Thyroid gland (tissue), 4 donors: ENCODE measurements around the gene USP16.
A peak's percentile ranks its signal among the peaks of the same experiment; 100 is the strongest.

Experiments used
- POLR2A ChIP-seq, 2 donors: fragments of 450-650 bp; IDR thresholded peaks; one replicate each; pipeline ENCODE4 v1.6.1; 2017; ENCODE audit warnings: antibody characterized with exemption in 2 of 2, mild to moderate bottlenecking in 2 of 2, moderate library complexity in 1 of 2
- TF ChIP-seq, protein P1 (sequence below), 6 experiments: fragments of 200-600 bp in 3 of 6; fragments of 450-650 bp in 3 of 6; sonication (generic) in 3 of 6; IDR thresholded peaks; one replicate each; pipeline ENCODE4 v1.5.1; 2016 to 2019; ENCODE audit warnings: antibody characterized with exemption in 6 of 6, mild to moderate bottlenecking in 2 of 6, inconsistent platforms in 1 of 6, moderate library complexity in 1 of 6

DNA sequence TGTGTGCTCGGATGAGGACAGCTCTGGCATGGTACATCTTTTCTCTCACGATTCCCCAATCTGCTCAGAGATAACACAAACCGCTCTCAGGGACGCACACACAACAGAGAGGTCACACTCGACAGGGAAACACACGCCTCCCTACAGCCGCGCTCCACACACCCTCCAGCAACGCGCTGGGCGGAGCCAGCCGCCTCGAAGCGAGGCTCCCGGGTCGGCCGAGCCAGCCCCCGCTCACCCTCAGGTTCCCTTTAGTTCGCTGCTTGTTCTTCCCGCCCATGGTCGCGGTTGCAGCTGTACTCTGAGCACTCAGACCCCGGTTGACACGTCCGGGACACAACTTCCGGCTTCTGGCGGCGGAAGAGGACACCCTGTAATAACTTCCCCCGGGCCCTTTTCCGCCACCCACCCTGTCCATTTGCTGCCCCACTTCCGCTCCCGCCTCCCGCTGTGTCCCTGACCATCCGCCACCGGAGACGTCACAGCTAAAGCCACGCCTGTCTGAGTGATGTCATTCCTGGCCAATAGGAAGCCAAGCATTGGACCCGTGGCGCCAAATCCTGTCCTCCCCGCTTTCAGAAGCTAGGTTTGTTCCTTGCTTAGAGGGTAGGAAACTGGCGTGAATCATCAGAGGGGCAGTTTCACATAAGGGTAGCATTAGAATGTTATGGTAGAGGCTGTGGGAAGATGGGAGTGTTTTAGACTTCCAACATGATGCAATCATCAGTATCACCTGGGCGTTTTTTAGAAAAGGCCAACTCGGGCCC, 31.8 kb upstream of the USP16 start, which contains the start of gene LTN1:
- TF ChIP-seq, protein P1, sequence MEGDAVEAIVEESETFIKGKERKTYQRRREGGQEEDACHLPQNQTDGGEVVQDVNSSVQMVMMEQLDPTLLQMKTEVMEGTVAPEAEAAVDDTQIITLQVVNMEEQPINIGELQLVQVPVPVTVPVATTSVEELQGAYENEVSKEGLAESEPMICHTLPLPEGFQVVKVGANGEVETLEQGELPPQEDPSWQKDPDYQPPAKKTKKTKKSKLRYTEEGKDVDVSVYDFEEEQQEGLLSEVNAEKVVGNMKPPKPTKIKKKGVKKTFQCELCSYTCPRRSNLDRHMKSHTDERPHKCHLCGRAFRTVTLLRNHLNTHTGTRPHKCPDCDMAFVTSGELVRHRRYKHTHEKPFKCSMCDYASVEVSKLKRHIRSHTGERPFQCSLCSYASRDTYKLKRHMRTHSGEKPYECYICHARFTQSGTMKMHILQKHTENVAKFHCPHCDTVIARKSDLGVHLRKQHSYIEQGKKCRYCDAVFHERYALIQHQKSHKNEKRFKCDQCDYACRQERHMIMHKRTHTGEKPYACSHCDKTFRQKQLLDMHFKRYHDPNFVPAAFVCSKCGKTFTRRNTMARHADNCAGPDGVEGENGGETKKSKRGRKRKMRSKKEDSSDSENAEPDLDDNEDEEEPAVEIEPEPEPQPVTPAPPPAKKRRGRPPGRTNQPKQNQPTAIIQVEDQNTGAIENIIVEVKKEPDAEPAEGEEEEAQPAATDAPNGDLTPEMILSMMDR (IDR thresholded peaks at IDR 0.05): no peak
- peak in 1 of 2 donors; percentile 68 for TF ChIP-seq POLR2A (IDR thresholded peaks at IDR 0.05)
